Hematopoietic multipotent progenitor cell treated with erythropoietin and hydrocortisone succinate and interleukin-3 and kit ligand, for 15 days (in vitro differentiated cells): ENCODE results near the gene CDC34.

Experiments
- DNase-seq: peaks from one replicate; pipeline ENCODE4 v3.0.0-alpha.2; 2015; ENCODE audit warnings: low spot score

Gene CDC34

DNA sequence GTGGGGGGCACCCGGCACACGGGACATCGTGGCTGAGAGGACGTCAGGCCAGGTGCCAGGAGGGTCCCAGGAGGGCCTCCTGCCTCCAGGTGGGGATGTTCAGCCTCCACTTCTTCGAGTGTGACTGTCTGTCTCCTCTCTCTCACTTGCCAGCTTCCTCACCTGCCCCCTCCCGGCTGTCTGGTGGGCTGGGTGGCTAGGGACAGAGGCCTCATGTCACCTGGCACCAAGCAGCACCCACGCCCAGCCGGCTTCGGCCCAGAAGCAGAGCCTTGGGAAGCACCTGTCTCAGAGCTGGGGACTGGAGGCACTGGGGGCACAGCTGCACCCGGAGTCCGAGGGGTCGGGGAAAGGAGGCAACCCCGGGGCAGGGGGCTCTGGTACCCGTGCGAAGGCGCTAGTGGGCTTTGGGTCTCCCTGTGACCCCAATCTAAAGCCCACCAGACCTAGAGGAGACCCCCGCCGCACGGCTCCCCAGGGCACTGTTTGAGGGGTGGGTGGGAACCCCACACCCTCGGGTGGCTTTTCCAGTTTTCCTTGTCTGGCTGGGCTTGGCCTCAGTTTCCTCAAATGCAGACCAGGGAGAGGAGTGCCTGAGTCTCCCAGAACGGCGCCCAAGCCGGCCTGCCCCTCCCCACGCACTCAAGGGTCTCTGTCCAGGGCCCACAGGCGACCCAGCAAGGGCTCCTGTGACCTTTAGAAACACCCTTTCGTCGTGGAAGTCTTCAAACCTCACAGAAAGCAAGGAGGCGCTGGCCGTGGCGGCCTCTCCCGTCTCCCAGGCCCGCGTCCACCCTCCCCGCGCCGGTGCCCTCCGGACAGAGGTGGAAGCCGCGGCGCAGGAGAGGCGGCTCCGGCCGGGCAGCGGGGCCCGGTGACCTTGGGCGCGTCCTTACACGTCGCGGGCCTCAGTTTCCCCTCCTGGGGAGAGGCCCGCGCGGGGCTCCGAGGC lies 57.5 kb downstream of the CDC34 start:
- DNase-seq, result no peak

DNA sequence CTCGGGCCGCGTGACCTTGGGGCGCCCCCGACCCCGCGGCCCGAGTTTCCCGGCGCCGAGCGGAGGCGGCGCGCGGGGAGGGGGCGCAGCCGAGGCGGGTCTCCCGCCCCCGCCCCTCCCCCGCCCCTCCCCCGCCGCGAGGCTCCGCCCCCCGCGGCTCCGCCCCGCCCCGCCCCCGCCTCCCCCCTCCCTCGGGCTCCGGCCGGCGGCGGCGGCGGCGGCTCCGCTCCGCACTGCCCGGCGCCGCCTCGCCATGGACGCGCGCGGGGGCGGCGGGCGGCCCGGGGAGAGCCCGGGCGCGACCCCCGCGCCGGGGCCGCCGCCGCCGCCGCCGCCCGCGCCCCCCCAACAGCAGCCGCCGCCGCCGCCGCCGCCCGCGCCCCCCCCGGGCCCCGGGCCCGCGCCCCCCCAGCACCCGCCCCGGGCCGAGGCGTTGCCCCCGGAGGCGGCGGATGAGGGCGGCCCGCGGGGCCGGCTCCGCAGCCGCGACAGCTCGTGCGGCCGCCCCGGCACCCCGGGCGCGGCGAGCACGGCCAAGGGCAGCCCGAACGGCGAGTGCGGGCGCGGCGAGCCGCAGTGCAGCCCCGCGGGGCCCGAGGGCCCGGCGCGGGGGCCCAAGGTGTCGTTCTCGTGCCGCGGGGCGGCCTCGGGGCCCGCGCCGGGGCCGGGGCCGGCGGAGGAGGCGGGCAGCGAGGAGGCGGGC lies 58.3 kb downstream of the CDC34 start, which contains the start of gene HCN2:
TSS of gene HCN2 (plus strand) at position 189 of the 703 bp plus-strand sequence. CDS start at position 254, 65 bp downstream.
- DNase-seq, result no peak

DNA sequence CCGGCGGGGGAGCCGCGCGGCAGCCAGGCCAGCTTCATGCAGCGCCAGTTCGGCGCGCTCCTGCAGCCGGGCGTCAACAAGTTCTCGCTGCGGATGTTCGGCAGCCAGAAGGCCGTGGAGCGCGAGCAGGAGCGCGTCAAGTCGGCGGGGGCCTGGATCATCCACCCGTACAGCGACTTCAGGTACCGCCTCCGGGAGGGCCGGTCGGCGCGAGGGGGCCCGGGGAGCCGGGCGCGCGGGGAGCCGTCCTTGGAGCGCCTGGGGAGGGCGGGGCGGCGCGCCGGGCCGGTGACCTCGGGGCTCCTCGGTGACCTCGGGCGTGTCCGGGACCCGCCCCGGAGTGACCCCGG lies 58.8 kb downstream of the CDC34 start:
- no peak for DNase-seq

DNA sequence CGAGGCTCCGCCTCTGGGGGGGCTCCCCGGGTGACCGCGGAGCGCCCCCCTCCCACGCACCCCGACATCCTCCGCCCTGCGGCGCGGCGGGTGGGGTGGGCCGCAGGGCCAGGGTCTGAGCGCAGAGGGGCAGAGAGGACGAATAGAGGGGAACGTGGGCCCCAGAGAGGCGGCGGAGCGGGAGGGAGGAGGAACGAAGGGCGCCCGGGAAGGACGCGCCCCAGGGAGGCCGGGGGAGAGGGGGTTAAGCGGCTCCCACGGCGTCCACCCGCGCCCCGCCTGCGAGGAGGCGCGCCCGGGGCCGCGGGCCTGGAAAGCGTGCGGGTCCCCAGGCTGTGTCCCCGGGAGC lies 59.2 kb downstream of the CDC34 start:
- DNase-seq, result no peak

DNA sequence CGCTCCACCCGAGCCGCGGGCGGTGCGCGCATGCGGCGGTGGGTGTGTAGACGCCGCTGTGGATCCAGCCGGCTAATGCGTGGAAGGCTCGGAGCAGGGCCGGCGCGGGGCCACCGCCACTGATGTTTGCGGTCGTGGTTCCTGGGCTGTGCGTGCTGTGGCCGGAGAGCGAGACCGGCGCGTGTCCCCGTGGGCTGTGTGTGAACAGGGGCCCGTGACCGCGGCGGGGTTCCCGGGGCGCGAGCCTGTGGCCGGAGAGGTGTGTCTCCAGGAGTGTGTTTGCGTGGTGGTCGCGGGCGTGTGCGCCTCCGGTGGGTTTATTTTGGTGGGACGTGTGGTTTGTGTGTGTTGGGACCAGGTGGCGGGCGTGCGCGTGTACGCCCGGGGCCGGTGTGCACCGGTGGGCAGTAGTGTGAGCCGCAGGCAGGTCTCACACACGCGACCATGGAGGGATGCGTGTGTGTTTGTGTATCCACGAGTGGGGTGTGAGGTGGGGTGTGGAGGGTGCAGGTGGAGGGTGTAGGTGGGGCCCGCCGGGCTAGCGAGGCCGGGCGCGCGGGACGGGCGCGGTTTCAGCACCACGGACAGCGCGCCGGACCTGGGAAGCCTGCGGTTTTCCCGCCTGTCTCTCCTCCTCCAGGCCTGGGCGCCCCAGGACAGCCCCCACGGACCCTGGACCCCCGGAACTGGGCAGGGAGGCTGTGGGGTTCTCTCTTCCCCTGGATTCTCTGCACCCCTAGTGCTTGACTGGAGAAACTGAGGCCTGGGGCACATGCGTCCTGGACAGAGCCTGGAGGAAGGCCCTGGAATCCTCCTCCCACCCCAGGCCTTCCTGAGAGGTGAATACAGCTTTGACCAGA lies 59.8 kb downstream of the CDC34 start:
- DNase-seq, result no peak
